HepG2 (cell line): Measurements from ENCODE around the gene NEURL3. TPM values are rescaled to one million over a fixed set of nuclear protein-coding genes. Genes with fewer than 3 reads are reported as not detected.

Experiments used
- FOXC1 ChIP-seq: sonication (generic); formaldehyde crosslinking; IDR thresholded peaks from 2 replicates; pipeline ENCODE4 v1.8.0; 2022; ENCODE audit warnings: mild to moderate bottlenecking, missing genetic modification reagents, borderline replicate concordance
- GABPA ChIP-seq, 2 experiments: IDR thresholded peaks; 2 replicates each; pipeline ENCODE4 v1.6.1; 2011 to 2016; ENCODE audit warnings: low read depth in 2 of 2, low read length in 1 of 2, missing biosample characterization in 1 of 2, missing genetic modification characterization in 1 of 2
- HHEX ChIP-seq: IDR thresholded peaks from 2 replicates; pipeline ENCODE4 v1.6.1; 2016; ENCODE audit warnings: control low read depth
- MYC ChIP-seq: sonication (generic); formaldehyde crosslinking; IDR thresholded peaks from 2 replicates; pipeline ENCODE4 v1.9.0; 2021; ENCODE audit warnings: missing genetic modification reagents, borderline replicate concordance
- NR1H2 ChIP-seq: sonication (generic); formaldehyde crosslinking; IDR thresholded peaks from 2 replicates; pipeline ENCODE4 v1.8.1; 2022; ENCODE audit warnings: low read depth, missing genetic modification reagents, borderline replicate concordance
- ONECUT2 ChIP-seq: sonication (generic); formaldehyde crosslinking; IDR thresholded peaks from 2 replicates; pipeline ENCODE4 v1.4.0; 2020; ENCODE audit warnings: missing genetic modification reagents
- REL ChIP-seq: sonication (generic); formaldehyde crosslinking; conservative IDR thresholded peaks from 2 replicates; pipeline ENCODE4 v1.8.0; 2022; ENCODE audit warnings: mild to moderate bottlenecking, missing genetic modification reagents, moderate library complexity
- XBP1 ChIP-seq: sonication (generic); formaldehyde crosslinking; IDR thresholded peaks from 2 replicates; pipeline ENCODE4 v1.5.0; 2020; ENCODE audit warnings: missing genetic modification reagents
- ZNF44 ChIP-seq: sonication (generic); formaldehyde crosslinking; IDR thresholded peaks from 2 replicates; pipeline ENCODE4 v1.5.1; 2020; ENCODE audit warnings: mild to moderate bottlenecking, missing genetic modification reagents
- ZNF446 ChIP-seq: sonication (generic); formaldehyde crosslinking; IDR thresholded peaks from 2 replicates; pipeline ENCODE4 v1.5.0; 2020; ENCODE audit warnings: mild to moderate bottlenecking, missing genetic modification reagents
- ZNF550 ChIP-seq: sonication (generic); formaldehyde crosslinking; IDR thresholded peaks from 2 replicates; pipeline ENCODE4 v1.4.0; 2020; ENCODE audit warnings: mild to moderate bottlenecking, missing genetic modification reagents, borderline replicate concordance
- ZNF567 ChIP-seq: sonication (generic); formaldehyde crosslinking; IDR thresholded peaks from 2 replicates; pipeline ENCODE4 v1.8.1; 2023; ENCODE audit warnings: mild to moderate bottlenecking, missing genetic modification reagents, borderline replicate concordance
- ZNF670 ChIP-seq: sonication (generic); formaldehyde crosslinking; IDR thresholded peaks from 2 replicates; pipeline ENCODE4 v1.8.0; 2022; ENCODE audit warnings: mild to moderate bottlenecking, missing genetic modification reagents, borderline replicate concordance
- ZNF678 ChIP-seq: sonication (generic); formaldehyde crosslinking; IDR thresholded peaks from 2 replicates; pipeline ENCODE4 v1.4.0; 2020; ENCODE audit warnings: mild to moderate bottlenecking, missing genetic modification reagents
- ZNF7 ChIP-seq: IDR thresholded peaks from 2 replicates; pipeline ENCODE4 v1.6.1; 2016; ENCODE audit warnings: missing biosample characterization, missing genetic modification reagents
- ZNF709 ChIP-seq: sonication (generic); formaldehyde crosslinking; IDR thresholded peaks from 2 replicates; pipeline ENCODE4 v1.5.0; 2020; ENCODE audit warnings: mild to moderate bottlenecking, missing genetic modification reagents
- ZNF761 ChIP-seq: sonication (generic); formaldehyde crosslinking; conservative IDR thresholded peaks from 2 replicates; pipeline ENCODE4 v1.4.0; 2020; ENCODE audit warnings: mild to moderate bottlenecking, missing genetic modification reagents
- polyA plus RNA-seq, 8 experiments: library from polyadenylated mRNA; depleted of rRNA in 3 of 8; stranded (reverse) in 7 of 8; unstranded in 1 of 8; fragments of >200 nt; fragmentation: Illumina TruSeq in 4 of 8; extraction: Trizol in 4 of 8; gene quantifications; 2 replicates each; pipeline versions ENCODE4 v1.2.1 to v1.2.3, GENCODE V29; 2011 to 2016; ENCODE audit warnings: low read depth in 4 of 8, missing spikeins in 1 of 8, mixed read lengths in 1 of 8; ENCODE audit not compliant: insufficient read depth in 1 of 8
- total RNA-seq, 5 experiments: library from RNA; depleted of rRNA; stranded (reverse); fragments of >200 nt; fragmentation: Illumina TruSeq; extraction: Trizol; gene quantifications; 2 replicates each; pipeline ENCODE4 v1.2.3, GENCODE V29; 2016; ENCODE audit warnings: low read depth in 1 of 5
- TF ChIP-seq, protein P1 (sequence below): sonication (generic); formaldehyde crosslinking; IDR thresholded peaks from 2 replicates; pipeline ENCODE4 v1.8.1; 2023; ENCODE audit warnings: mild to moderate bottlenecking, missing genetic modification reagents, borderline replicate concordance
- TF ChIP-seq, protein P2 (sequence below): sonication (generic); formaldehyde crosslinking; IDR thresholded peaks from 2 replicates; pipeline ENCODE4 v1.8.1; 2023; ENCODE audit warnings: missing genetic modification reagents, mild to moderate bottlenecking, borderline replicate concordance
- TF ChIP-seq, protein P3 (sequence below): sonication (generic); formaldehyde crosslinking; IDR thresholded peaks from 2 replicates; pipeline ENCODE4 v1.5.0; 2020; ENCODE audit warnings: mild to moderate bottlenecking, missing genetic modification reagents
- TF ChIP-seq, protein P4 (sequence below): sonication (generic); formaldehyde crosslinking; IDR thresholded peaks from 2 replicates; pipeline ENCODE4 v1.4.0; 2020; ENCODE audit warnings: mild to moderate bottlenecking, low read depth, missing genetic modification reagents
- TF ChIP-seq, protein P5 (sequence below): sonication (generic); formaldehyde crosslinking; IDR thresholded peaks from 2 replicates; pipeline ENCODE4 v1.9.0; 2021; ENCODE audit warnings: missing genetic modification reagents, mild to moderate bottlenecking, borderline replicate concordance

The NEURL3 gene
- total and polyA plus RNA-seq, 2 of the 13 experiments (the other 11 are each of a cell fraction or from before 2014, with no cell fraction given) = 0.16 to 1.2 TPM

DNA sequence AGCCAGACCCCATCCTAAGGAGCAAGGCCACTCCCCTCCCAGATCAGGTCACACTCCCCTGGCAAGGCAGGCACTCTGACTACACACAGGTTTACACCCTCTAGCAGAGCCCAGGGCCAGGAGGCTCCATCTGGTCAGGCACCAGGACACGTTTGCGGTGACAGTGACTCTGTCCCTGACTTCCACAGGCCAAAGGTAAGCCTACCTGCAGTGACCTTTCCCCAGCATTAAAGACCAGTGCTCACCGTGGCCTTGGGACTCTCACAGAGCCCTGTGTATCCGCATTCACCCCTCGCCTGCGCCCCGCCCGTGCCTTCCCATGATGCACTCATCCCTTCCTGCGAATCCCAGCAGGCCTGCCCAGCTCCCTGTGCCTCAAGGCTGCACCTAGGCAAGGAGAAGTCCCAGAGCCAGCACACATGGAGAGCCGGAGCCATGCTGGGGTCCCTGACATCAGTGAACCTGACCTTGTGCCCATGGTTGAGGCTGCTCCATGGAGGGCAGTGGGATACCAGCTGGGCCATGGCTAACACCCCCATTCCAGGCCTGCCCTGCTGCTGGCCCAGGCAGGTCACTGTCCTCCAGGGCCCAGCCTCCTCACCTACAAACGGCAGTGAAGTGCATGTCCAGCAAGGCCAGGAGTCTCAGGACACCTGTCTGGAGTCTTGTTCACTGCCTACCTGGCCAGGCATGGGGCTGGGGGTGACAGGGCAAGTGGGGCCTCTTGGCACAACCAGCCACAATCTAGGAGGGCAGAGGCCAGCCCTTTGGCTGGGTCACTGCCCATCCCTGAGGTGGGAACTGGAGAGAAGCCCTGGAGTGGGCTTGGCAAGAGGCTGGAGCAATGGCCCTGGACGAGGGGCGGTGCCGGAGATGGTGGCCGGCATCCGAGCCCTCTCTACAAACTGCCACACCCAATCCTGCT, 3.0 kb downstream of the NEURL3 start (continued):
- TF ChIP-seq ZNF670 (no peak), MYC (CRISPR knock-in tag) (peak; percentile 50; the same call in 1 of the 2 replicates), HHEX (CRISPR knock-in tag) (no peak), ZNF7 (CRISPR knock-in tag) (no peak), ZNF567 (no peak), ZNF550 (CRISPR knock-in tag) (0 out of 2 replicates have a peak, but pooled peaks have one; percentile 51), ZNF678 (no peak), ZNF761 (CRISPR knock-in tag) (no peak), XBP1 (CRISPR knock-in tag) (no peak), ZNF709 (CRISPR knock-in tag) (no peak), NR1H2 (CRISPR knock-in tag) (0 out of 2 replicates have a peak, but pooled peaks have one; percentile 46), ZNF446 (CRISPR knock-in tag) (no peak), REL (CRISPR knock-in tag) (no peak), GABPA (IDR thresholded peaks at IDR 0.05; ENCODE audit: low read depth, low read length) (no peak), GABPA (CRISPR knock-in tag; IDR thresholded peaks at IDR 0.05; ENCODE audit: low read depth) (no peak), FOXC1 (CRISPR knock-in tag) (no peak; the same call in 1 of the 2 replicates), ZNF44 (CRISPR knock-in tag) (no peak), ONECUT2 (CRISPR knock-in tag) (no peak)
- TF ChIP-seq, protein P1, sequence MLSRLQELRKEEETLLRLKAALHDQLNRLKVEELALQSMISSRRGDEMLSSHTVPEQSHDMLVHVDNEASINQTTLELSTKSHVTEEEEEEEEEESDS (CRISPR knock-in tag) = no peak
- TF ChIP-seq, protein P2, sequence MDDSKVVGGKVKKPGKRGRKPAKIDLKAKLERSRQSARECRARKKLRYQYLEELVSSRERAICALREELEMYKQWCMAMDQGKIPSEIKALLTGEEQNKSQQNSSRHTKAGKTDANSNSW = no peak
- TF ChIP-seq, protein P3, sequence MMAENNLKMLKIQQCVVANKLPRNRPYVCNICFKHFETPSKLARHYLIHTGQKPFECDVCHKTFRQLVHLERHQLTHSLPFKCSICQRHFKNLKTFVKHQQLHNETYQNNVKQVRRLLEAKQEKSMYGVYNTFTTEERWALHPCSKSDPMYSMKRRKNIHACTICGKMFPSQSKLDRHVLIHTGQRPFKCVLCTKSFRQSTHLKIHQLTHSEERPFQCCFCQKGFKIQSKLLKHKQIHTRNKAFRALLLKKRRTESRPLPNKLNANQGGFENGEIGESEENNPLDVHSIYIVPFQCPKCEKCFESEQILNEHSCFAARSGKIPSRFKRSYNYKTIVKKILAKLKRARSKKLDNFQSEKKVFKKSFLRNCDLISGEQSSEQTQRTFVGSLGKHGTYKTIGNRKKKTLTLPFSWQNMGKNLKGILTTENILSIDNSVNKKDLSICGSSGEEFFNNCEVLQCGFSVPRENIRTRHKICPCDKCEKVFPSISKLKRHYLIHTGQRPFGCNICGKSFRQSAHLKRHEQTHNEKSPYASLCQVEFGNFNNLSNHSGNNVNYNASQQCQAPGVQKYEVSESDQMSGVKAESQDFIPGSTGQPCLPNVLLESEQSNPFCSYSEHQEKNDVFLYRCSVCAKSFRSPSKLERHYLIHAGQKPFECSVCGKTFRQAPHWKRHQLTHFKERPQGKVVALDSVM = no peak; the same call in 1 of the 2 replicates
- TF ChIP-seq, protein P4, sequence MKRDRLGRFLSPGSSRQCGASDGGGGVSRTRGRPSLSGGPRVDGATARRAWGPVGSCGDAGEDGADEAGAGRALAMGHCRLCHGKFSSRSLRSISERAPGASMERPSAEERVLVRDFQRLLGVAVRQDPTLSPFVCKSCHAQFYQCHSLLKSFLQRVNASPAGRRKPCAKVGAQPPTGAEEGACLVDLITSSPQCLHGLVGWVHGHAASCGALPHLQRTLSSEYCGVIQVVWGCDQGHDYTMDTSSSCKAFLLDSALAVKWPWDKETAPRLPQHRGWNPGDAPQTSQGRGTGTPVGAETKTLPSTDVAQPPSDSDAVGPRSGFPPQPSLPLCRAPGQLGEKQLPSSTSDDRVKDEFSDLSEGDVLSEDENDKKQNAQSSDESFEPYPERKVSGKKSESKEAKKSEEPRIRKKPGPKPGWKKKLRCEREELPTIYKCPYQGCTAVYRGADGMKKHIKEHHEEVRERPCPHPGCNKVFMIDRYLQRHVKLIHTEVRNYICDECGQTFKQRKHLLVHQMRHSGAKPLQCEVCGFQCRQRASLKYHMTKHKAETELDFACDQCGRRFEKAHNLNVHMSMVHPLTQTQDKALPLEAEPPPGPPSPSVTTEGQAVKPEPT = no peak
- TF ChIP-seq, protein P5, sequence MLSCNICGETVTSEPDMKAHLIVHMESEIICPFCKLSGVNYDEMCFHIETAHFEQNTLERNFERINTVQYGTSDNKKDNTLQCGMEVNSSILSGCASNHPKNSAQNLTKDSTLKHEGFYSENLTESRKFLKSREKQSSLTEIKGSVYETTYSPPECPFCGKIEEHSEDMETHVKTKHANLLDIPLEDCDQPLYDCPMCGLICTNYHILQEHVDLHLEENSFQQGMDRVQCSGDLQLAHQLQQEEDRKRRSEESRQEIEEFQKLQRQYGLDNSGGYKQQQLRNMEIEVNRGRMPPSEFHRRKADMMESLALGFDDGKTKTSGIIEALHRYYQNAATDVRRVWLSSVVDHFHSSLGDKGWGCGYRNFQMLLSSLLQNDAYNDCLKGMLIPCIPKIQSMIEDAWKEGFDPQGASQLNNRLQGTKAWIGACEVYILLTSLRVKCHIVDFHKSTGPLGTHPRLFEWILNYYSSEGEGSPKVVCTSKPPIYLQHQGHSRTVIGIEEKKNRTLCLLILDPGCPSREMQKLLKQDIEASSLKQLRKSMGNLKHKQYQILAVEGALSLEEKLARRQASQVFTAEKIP (CRISPR knock-in tag) = no peak
